NCI-H1048 (cell line): ENCODE results near the gene ZBTB44.
"Not testable (repeated sequence)": the region's sequence is repeated elsewhere in the genome, so short reads cannot be mapped to it uniquely, and the experiment has no call there.

Experiments
- DNase-seq: peaks from one replicate; lab custom pipeline; 2025; lab: John Stamatoyannopoulos, UW

The ZBTB44 gene

GRCh38 chr11:130194241-130195023 lies 120.3 kb downstream of the ZBTB44 start:
- DNase-seq = no peak

- DNase-seq = not testable (repeated sequence)
These were observed 121.2 kb downstream of the ZBTB44 start for GRCh38 chr11:130193551-130193950.

- DNase-seq = no peak
These were observed 121.9 kb downstream of the ZBTB44 start for GRCh38 chr11:130192845-130193267.

- no peak for DNase-seq
These were observed 122.8 kb downstream of the ZBTB44 start for GRCh38 chr11:130191896-130192295.

- DNase-seq = no peak
These were observed 124.3 kb downstream of the ZBTB44 start for GRCh38 chr11:130190371-130190881.

- DNase-seq = no peak
These were observed 125.1 kb downstream of the ZBTB44 start for GRCh38 chr11:130189492-130190210.

- no peak for DNase-seq
These were observed 126.0 kb downstream of the ZBTB44 start for GRCh38 chr11:130188585-130189347.

GRCh38 chr11:130188047-130188446 lies 126.7 kb downstream of the ZBTB44 start:
- DNase-seq = no peak

- DNase-seq = no peak
These were observed 127.6 kb downstream of the ZBTB44 start for GRCh38 chr11:130187096-130187495.

- no peak for DNase-seq
These were observed 130.7 kb downstream of the ZBTB44 start for GRCh38 chr11:130183878-130184610.

- DNase-seq = no peak
These were observed 133.1 kb downstream of the ZBTB44 start for GRCh38 chr11:130181295-130182272.

- no peak for DNase-seq
These were observed 133.8 kb downstream of the ZBTB44 start for GRCh38 chr11:130180896-130181294.

GRCh38 chr11:130180491-130180890 lies 134.2 kb downstream of the ZBTB44 start:
- no peak for DNase-seq

- no peak for DNase-seq
These were observed 135.1 kb downstream of the ZBTB44 start for GRCh38 chr11:130179396-130180306.

GRCh38 chr11:130178441-130179339 lies 136.0 kb downstream of the ZBTB44 start:
- DNase-seq = no peak

- no peak for DNase-seq
These were observed 136.9 kb downstream of the ZBTB44 start for GRCh38 chr11:130177782-130178181.
